PFSK-1 (cell line): ENCODE results near the gene SLC7A4.

Experiments used
- POLR2AphosphoS5 ChIP-seq: IDR thresholded peaks from 2 replicates; pipeline ENCODE4 v1.6.1; 2012; ENCODE audit warnings: low read depth, mild to moderate bottlenecking, control low read depth, low read length, moderate library complexity
- REST ChIP-seq, 2 experiments: IDR thresholded peaks; 2 replicates each; pipeline versions ENCODE4 v1.6.1 to v1.8.0; 2011 to 2012; ENCODE audit warnings: low read depth in 2 of 2, low read length in 2 of 2, control low read depth in 1 of 2, inconsistent platforms in 1 of 2, mild to moderate bottlenecking in 1 of 2, moderate library complexity in 1 of 2; ENCODE audit not compliant: insufficient read depth in 1 of 2
- TAF1 ChIP-seq: IDR thresholded peaks from 2 replicates; pipeline ENCODE4 v1.6.1; 2012; ENCODE audit warnings: low read length, control low read depth, borderline replicate concordance; ENCODE audit not compliant: insufficient read depth

GRCh38 chr22:21012446-21013407 lies 19.6 kb downstream of the SLC7A4 start:
- TF ChIP-seq REST (IDR thresholded peaks at IDR 0.05; ENCODE audit: insufficient read depth in 1 of 2, low read depth in 2 of 2, low read length in 2 of 2) = no peak
- no peak for TF ChIP-seq POLR2AphosphoS5
- no peak for TF ChIP-seq TAF1
